Measurements from ENCODE around the gene PGBD5.

PGBD5 gene

GRCh38 chr1:230299191-230300006 is 126.7 kb downstream of the PGBD5 start (continued):
- TF ChIP-seq CREB5 (CRISPR knock-in tag; IDR thresholded peaks at IDR 0.05; ENCODE audit: low read depth), result no peak
- TF ChIP-seq ZNF8 (CRISPR knock-in tag; IDR thresholded peaks at IDR 0.05), result no peak
- no peak for TF ChIP-seq CSDC2 (CRISPR knock-in tag; IDR thresholded peaks at IDR 0.05)
- TF ChIP-seq PPARA (CRISPR knock-in tag; IDR thresholded peaks at IDR 0.05; ENCODE audit: borderline replicate concordance), result no peak
- no peak for TF ChIP-seq TOX (CRISPR knock-in tag; IDR thresholded peaks at IDR 0.05; ENCODE audit: borderline replicate concordance)

- TF ChIP-seq ZNF8 (CRISPR knock-in tag; IDR thresholded peaks at IDR 0.05) (no peak), SNAI2 (CRISPR knock-in tag; IDR thresholded peaks at IDR 0.05) (no peak), ISL1 (CRISPR knock-in tag; IDR thresholded peaks at IDR 0.05) (no peak), ZNF565 (CRISPR knock-in tag; conservative IDR thresholded peaks at IDR 0.05; ENCODE audit: low read depth) (no peak), ZFP3 (CRISPR knock-in tag; IDR thresholded peaks at IDR 0.05) (no peak), ESRRG (CRISPR knock-in tag; IDR thresholded peaks at IDR 0.05) (no peak), TOX (CRISPR knock-in tag; IDR thresholded peaks at IDR 0.05; ENCODE audit: borderline replicate concordance) (no peak), PPARA (CRISPR knock-in tag; IDR thresholded peaks at IDR 0.05; ENCODE audit: borderline replicate concordance) (no peak), TCF4 (CRISPR knock-in tag; IDR thresholded peaks at IDR 0.05; ENCODE audit: borderline replicate concordance) (no peak), ZFP30 (CRISPR knock-in tag; IDR thresholded peaks at IDR 0.05) (no peak), ZC3H10 (CRISPR knock-in tag; IDR thresholded peaks at IDR 0.05) (no peak), TSHZ2 (CRISPR knock-in tag; IDR thresholded peaks at IDR 0.05) (no peak), CREB5 (CRISPR knock-in tag; IDR thresholded peaks at IDR 0.05; ENCODE audit: low read depth) (no peak), POU6F1 (CRISPR knock-in tag; IDR thresholded peaks at IDR 0.05; ENCODE audit: borderline replicate concordance, low read depth) (no peak)
- TF ChIP-seq, protein P1, sequence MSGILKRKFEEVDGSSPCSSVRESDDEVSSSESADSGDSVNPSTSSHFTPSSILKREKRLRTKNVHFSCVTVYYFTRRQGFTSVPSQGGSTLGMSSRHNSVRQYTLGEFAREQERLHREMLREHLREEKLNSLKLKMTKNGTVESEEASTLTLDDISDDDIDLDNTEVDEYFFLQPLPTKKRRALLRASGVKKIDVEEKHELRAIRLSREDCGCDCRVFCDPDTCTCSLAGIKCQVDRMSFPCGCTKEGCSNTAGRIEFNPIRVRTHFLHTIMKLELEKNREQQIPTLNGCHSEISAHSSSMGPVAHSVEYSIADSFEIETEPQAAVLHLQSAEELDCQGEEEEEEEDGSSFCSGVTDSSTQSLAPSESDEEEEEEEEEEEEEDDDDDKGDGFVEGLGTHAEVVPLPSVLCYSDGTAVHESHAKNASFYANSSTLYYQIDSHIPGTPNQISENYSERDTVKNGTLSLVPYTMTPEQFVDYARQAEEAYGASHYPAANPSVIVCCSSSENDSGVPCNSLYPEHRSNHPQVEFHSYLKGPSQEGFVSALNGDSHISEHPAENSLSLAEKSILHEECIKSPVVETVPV (CRISPR knock-in tag; IDR thresholded peaks at IDR 0.05), result no peak
- no peak for ATAC-seq
Observed at GRCh38 chr1:230295367-230295766, 130.8 kb downstream of the PGBD5 start.

GRCh38 chr1:230293390-230293700 is 132.8 kb downstream of the PGBD5 start:
- TF ChIP-seq OSR1 (CRISPR knock-in tag; IDR thresholded peaks at IDR 0.05) (no peak), CSDC2 (CRISPR knock-in tag; IDR thresholded peaks at IDR 0.05) (no peak), PPARA (CRISPR knock-in tag; IDR thresholded peaks at IDR 0.05; ENCODE audit: borderline replicate concordance) (no peak), ARNTL (CRISPR knock-in tag; IDR thresholded peaks at IDR 0.05; ENCODE audit: borderline replicate concordance, low read depth) (no peak), RARB (CRISPR knock-in tag; IDR thresholded peaks at IDR 0.05) (no peak), ISL1 (CRISPR knock-in tag; IDR thresholded peaks at IDR 0.05) (no peak), BACH2 (CRISPR knock-in tag; IDR thresholded peaks at IDR 0.05; ENCODE audit: borderline replicate concordance) (no peak), POU6F1 (CRISPR knock-in tag; IDR thresholded peaks at IDR 0.05; ENCODE audit: borderline replicate concordance, low read depth) (no peak), TCF4 (CRISPR knock-in tag; IDR thresholded peaks at IDR 0.05; ENCODE audit: borderline replicate concordance) (no peak), TOX (CRISPR knock-in tag; IDR thresholded peaks at IDR 0.05; ENCODE audit: borderline replicate concordance) (no peak), ESRRG (CRISPR knock-in tag; IDR thresholded peaks at IDR 0.05) (no peak), ZFP30 (CRISPR knock-in tag; IDR thresholded peaks at IDR 0.05) (no peak), ZNF70 (CRISPR knock-in tag; IDR thresholded peaks at IDR 0.05) (no peak), PATZ1 (CRISPR knock-in tag; IDR thresholded peaks at IDR 0.05; ENCODE audit: borderline replicate concordance) (no peak), GLIS3 (CRISPR knock-in tag; IDR thresholded peaks at IDR 0.05) (no peak)
- ATAC-seq, result no peak

Data from SK-N-SH treated with all-trans-retinoic acid at 6 μM for 48 hours (cell line).